Neural progenitor cell (in vitro differentiated cells): ENCODE data around the gene SMURF1. TPM values are rescaled to one million over a fixed set of nuclear protein-coding genes. Genes with fewer than 3 reads are reported as not detected.

Experiments
- DNase-seq: peaks from one replicate; pipeline ENCODE4 v3.0.0-alpha.2; 2016; ENCODE audit warnings: low spot score
- H2AFZ ChIP-seq: fragments of 200-600 bp; sonication (generic); replicated peaks from 2 replicates; pipeline ENCODE4 v1.6.1; 2016; ENCODE audit warnings: antibody characterized with exemption
- H3F3A ChIP-seq: fragments of 200-600 bp; sonication (generic); 2 replicates; pipeline ENCODE4 v1.6.1; 2016; ENCODE audit warnings: antibody characterized with exemption, low read depth
- H3K27ac ChIP-seq: fragments of 200-600 bp; sonication (generic); 2 replicates; pipeline ENCODE4 v1.5.1; 2016; ENCODE audit warnings: mild to moderate bottlenecking
- H3K27me3 ChIP-seq: fragments of 200-600 bp; sonication (generic); 2 replicates; pipeline ENCODE4 v1.6.1; 2016; ENCODE audit warnings: mild to moderate bottlenecking, moderate library complexity
- H3K36me3 ChIP-seq: fragments of 200-600 bp; sonication (generic); 2 replicates; pipeline ENCODE4 v1.5.1; 2016
- H3K4me1 ChIP-seq: fragments of 200-600 bp; sonication (generic); 2 replicates; pipeline ENCODE4 v1.6.1; 2016; ENCODE audit warnings: mixed run types
- H3K4me2 ChIP-seq: fragments of 200-600 bp; sonication (generic); 2 replicates; pipeline ENCODE4 v1.6.1; 2016
- H3K4me3 ChIP-seq: fragments of 200-600 bp; sonication (generic); 2 replicates; pipeline ENCODE4 v1.5.1; 2016
- H3K79me2 ChIP-seq: fragments of 200-600 bp; sonication (generic); 2 replicates; pipeline ENCODE4 v1.6.1; 2016; ENCODE audit warnings: low read depth
- H3K9ac ChIP-seq: fragments of 200-600 bp; sonication (generic); 2 replicates; pipeline ENCODE4 v1.6.1; 2016
- H3K9me3 ChIP-seq: fragments of 200-600 bp; sonication (generic); 2 replicates; pipeline ENCODE4 v1.5.1; 2016; ENCODE audit warnings: low read depth
- H4K20me1 ChIP-seq: fragments of 200-600 bp; sonication (generic); 2 replicates; pipeline ENCODE4 v1.6.1; 2016; ENCODE audit warnings: low read depth
- H3K27ac Mint-ChIP-seq: 3 replicates; pipeline ENCODE4 v1.8.0; 2021; ENCODE audit warnings: mixed read lengths
- H3K27me3 Mint-ChIP-seq: 2 replicates; pipeline ENCODE4 v1.8.0; 2022; ENCODE audit warnings: low read depth, mild to moderate bottlenecking, inconsistent platforms, moderate library complexity, mixed read lengths; ENCODE audit not compliant: insufficient read depth
- H3K36me3 Mint-ChIP-seq: 3 replicates; pipeline ENCODE4 v1.8.0; 2021; ENCODE audit warnings: mixed read lengths
- H3K4me1 Mint-ChIP-seq: 3 replicates; pipeline ENCODE4 v1.8.0; 2021; ENCODE audit warnings: mixed read lengths
- H3K4me3 Mint-ChIP-seq: 3 replicates; pipeline ENCODE4 v1.8.0; 2021; ENCODE audit warnings: mild to moderate bottlenecking, moderate library complexity, mixed read lengths
- H3K9me3 Mint-ChIP-seq: 3 replicates; pipeline ENCODE4 v1.8.0; 2020; ENCODE audit warnings: mixed read lengths
- EZH2 ChIP-seq: fragments of 200-600 bp; sonication (generic); IDR thresholded peaks from 2 replicates; pipeline ENCODE4 v1.6.1; 2017; ENCODE audit warnings: antibody characterized with exemption, mild to moderate bottlenecking, moderate library complexity
- EZH2phosphoT487 ChIP-seq: fragments of 200-600 bp; sonication (generic); IDR thresholded peaks from 2 replicates; pipeline ENCODE4 v1.6.1; 2017; ENCODE audit warnings: antibody characterized with exemption
- total RNA-seq: library from RNA; depleted of rRNA; stranded (reverse); fragments of >200 nt; gene quantifications from 2 replicates; pipeline ENCODE4 v1.2.3, GENCODE V29; 2015; ENCODE audit warnings: low replicate concordance
- TF ChIP-seq, protein P1 (sequence below): fragments of 200-600 bp; sonication (generic); IDR thresholded peaks from 2 replicates; pipeline ENCODE4 v1.5.1; 2017; ENCODE audit warnings: antibody characterized with exemption, mild to moderate bottlenecking

SMURF1 gene
- total RNA-seq, 1 donor from 2014 or later, result 31.0 TPM

DNA sequence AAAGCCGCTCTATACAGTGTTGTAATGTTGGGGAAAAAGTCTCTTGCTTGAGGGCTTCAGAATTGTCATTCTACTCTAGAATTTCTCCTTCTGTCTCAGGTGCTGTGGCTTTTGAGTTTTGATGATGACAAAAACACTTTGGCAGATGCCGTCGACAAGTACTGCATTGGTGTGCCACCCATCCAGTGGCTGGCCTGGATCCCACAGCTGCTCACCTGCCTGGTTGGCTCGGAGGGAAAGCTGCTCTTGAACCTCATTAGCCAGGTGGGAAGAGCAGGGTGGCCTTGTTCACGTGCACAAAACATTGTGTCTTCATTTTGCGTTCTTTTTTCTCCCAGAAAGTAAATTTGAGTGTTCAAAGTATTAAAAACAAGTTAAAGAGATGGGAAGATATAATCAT, 153.6 kb downstream of the SMURF1 start:
- Mint-ChIP-seq H3K27ac (no peak overlapping the region), H3K4me1 (no peaks in the 10 kb centered on the region), H3K27me3 (no peaks in the 10 kb centered on the region), H3K4me3 (no peak overlapping the region), H3K9me3 (no peaks in the 10 kb centered on the region), H3K36me3 (peaks cover 60% of the 10 kb centered on the region)
- Histone ChIP-seq H3K9ac (no peak overlapping the region), H3F3A (no peaks in the 10 kb centered on the region), H3K4me2 (no peak overlapping the region), H2AFZ (no peak overlapping the region), H3K4me1 (no peaks in the 10 kb centered on the region), H3K4me3 (no peak overlapping the region), H3K27me3 (no peaks in the 10 kb centered on the region), H3K36me3 (peaks cover 12% of the 10 kb centered on the region), H3K9me3 (peaks cover 10% of the 10 kb centered on the region), H3K27ac (no peak overlapping the region), H3K79me2 (no peaks in the 10 kb centered on the region), H4K20me1 (no peaks in the 10 kb centered on the region)
- no peak for TF ChIP-seq EZH2phosphoT487
- TF ChIP-seq, protein P1, sequence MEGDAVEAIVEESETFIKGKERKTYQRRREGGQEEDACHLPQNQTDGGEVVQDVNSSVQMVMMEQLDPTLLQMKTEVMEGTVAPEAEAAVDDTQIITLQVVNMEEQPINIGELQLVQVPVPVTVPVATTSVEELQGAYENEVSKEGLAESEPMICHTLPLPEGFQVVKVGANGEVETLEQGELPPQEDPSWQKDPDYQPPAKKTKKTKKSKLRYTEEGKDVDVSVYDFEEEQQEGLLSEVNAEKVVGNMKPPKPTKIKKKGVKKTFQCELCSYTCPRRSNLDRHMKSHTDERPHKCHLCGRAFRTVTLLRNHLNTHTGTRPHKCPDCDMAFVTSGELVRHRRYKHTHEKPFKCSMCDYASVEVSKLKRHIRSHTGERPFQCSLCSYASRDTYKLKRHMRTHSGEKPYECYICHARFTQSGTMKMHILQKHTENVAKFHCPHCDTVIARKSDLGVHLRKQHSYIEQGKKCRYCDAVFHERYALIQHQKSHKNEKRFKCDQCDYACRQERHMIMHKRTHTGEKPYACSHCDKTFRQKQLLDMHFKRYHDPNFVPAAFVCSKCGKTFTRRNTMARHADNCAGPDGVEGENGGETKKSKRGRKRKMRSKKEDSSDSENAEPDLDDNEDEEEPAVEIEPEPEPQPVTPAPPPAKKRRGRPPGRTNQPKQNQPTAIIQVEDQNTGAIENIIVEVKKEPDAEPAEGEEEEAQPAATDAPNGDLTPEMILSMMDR, result no peak
- no peak for DNase-seq

DNA sequence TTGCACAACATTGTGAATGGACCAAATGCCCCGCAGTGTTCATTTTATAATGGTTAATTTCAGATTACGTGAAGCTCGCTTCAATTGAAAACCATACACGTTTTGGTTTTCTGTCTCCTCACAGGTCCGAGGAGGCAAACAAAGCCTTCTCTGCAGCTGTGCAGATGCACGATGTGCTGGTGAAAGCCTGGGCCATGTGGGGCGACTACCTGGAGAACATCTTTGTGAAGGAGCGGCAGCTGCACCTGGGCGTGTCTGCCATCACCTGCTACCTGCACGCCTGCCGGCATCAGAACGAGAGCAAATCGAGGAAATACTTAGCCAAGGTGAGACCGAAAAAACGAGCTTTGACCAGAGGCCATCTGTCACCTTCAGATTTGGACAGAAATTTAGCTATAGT, 155.3 kb downstream of the SMURF1 start:
- Histone ChIP-seq H3K9me3 (peaks cover 10% of the 10 kb centered on the region), H3K27ac (no peak overlapping the region), H3K79me2 (no peaks in the 10 kb centered on the region), H3K27me3 (no peaks in the 10 kb centered on the region), H4K20me1 (no peaks in the 10 kb centered on the region), H3K36me3 (peaks cover 13% of the 10 kb centered on the region), H3F3A (no peaks in the 10 kb centered on the region), H2AFZ (no peak overlapping the region), H3K4me3 (no peak overlapping the region), H3K4me1 (no peaks in the 10 kb centered on the region), H3K9ac (no peak overlapping the region), H3K4me2 (no peak overlapping the region)
- no peaks in the 10 kb centered on the region for H3K4me1 Mint-ChIP-seq
- H3K27ac Mint-ChIP-seq, result no peak overlapping the region
- no peak for DNase-seq
- no peaks in the 10 kb centered on the region for H3K27me3 Mint-ChIP-seq
- TF ChIP-seq EZH2, result no peak
- TF ChIP-seq EZH2phosphoT487, result no peak
- TF ChIP-seq, protein P1, result no peak
- no peak overlapping the region for H3K4me3 Mint-ChIP-seq
- H3K36me3 Mint-ChIP-seq, result peaks cover 67% of the 10 kb centered on the region
- H3K9me3 Mint-ChIP-seq, result no peaks in the 10 kb centered on the region

DNA sequence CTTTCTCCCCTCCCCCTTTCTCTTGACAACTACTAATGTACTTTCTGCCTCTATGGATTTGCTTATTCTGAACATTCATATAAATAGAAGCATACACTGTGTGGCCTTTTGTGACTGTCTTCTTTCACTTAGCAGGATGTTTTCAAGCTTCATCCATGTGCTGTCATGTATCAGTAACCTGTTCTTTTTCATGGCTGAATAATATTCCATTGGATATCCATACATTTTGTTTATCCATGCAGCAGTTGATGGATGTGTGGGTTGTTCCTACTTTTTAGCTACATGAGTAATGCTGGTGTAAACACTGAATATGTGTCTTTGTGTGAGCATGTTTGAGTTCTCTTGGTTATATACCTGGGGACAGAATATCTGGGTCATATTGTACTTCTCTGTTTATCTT, 158.0 kb downstream of the SMURF1 start:
- Histone ChIP-seq H3K36me3 (peaks cover 13% of the 10 kb centered on the region), H3K27me3 (no peaks in the 10 kb centered on the region), H3K27ac (no peak overlapping the region), H3K9ac (no peak overlapping the region), H3K4me2 (no peak overlapping the region), H4K20me1 (no peaks in the 10 kb centered on the region), H3K4me3 (no peak overlapping the region), H3K79me2 (no peaks in the 10 kb centered on the region), H3K9me3 (peaks cover 10% of the 10 kb centered on the region), H2AFZ (no peak overlapping the region), H3F3A (no peaks in the 10 kb centered on the region), H3K4me1 (no peaks in the 10 kb centered on the region)
- Mint-ChIP-seq H3K4me1 (no peaks in the 10 kb centered on the region), H3K27me3 (no peaks in the 10 kb centered on the region), H3K9me3 (no peaks in the 10 kb centered on the region), H3K27ac (no peak overlapping the region), H3K4me3 (no peak overlapping the region), H3K36me3 (peaks cover 64% of the 10 kb centered on the region)
- DNase-seq, result no peak
- TF ChIP-seq EZH2, result no peak
- no peak for TF ChIP-seq EZH2phosphoT487
- TF ChIP-seq, protein P1, result no peak
